Measurements from ENCODE around the gene QSOX1. TPM values are rescaled to one million over a fixed set of nuclear protein-coding genes. Genes with fewer than 3 reads are reported as not detected.

QSOX1 gene
- total RNA-seq, 4 donors from 2014 or later = 19.6 to 45.2 (median 28.4) TPM

- intact Hi-C loops (cut with DNase I) = no loop called here
- WGBS, 2 donors = 94 to 96% methylated on average over 23 of the region's 23 CpGs
Observed at GRCh38 chr1:180181996-180182642, 27.4 kb downstream of the QSOX1 start.

GRCh38 chr1:180182643-180183311, 28.1 kb downstream of the QSOX1 start:
- Histone ChIP-seq H3K36me3 (no peaks in the 10 kb centered on the region), H3K27me3 (no peaks in the 10 kb centered on the region), H3K4me3 (replicated peaks in 1 of 3) (no peak overlapping the region), H3K9me3 (no peaks in the 10 kb centered on the region), H3K4me1 (no peaks in the 10 kb centered on the region), H3K27ac (no peak overlapping the region)
- intact Hi-C loops (cut with DNase I) = no loop called here
- 90 to 97% methylated on average over 11 to 20 of the region's 22 CpGs for WGBS, 2 donors
- DNase-seq = no peak
- no peak for TF ChIP-seq POLR2A (IDR thresholded peaks at IDR 0.05)
- no peak for TF ChIP-seq CTCF (IDR thresholded peaks at IDR 0.05)

More at GRCh38 chr1:180181996-180182642, 27.4 kb downstream of the QSOX1 start:
- no peaks in the 10 kb centered on the region for H3K27me3 ChIP-seq
- TF ChIP-seq CTCF (IDR thresholded peaks at IDR 0.05) = no peak
- no peak for TF ChIP-seq POLR2A (IDR thresholded peaks at IDR 0.05)
- no peak for DNase-seq
- no peak overlapping the region for H3K27ac ChIP-seq
- no peak overlapping the region for H3K4me3 ChIP-seq (replicated peaks in 1 of 3)
- H3K36me3 ChIP-seq = no peaks in the 10 kb centered on the region
- H3K4me1 ChIP-seq = no peaks in the 10 kb centered on the region
- H3K9me3 ChIP-seq = no peaks in the 10 kb centered on the region

GRCh38 chr1:180183426-180183825, 28.8 kb downstream of the QSOX1 start:
- no peak overlapping the region for H3K27ac ChIP-seq
- H3K4me1 ChIP-seq = no peaks in the 10 kb centered on the region
- H3K9me3 ChIP-seq = no peaks in the 10 kb centered on the region
- no peak for DNase-seq
- WGBS, 2 donors = 93 to 96% methylated on average over 10 of the region's 10 CpGs
- H3K4me3 ChIP-seq (replicated peaks in 1 of 3) = no peak overlapping the region
- intact Hi-C loops (cut with DNase I) = no loop called here
- TF ChIP-seq POLR2A (IDR thresholded peaks at IDR 0.05) (no peak), CTCF (IDR thresholded peaks at IDR 0.05) (no peak)
- H3K27me3 ChIP-seq = no peaks in the 10 kb centered on the region
- H3K36me3 ChIP-seq = no peaks in the 10 kb centered on the region

GRCh38 chr1:180184041-180184440, 29.4 kb downstream of the QSOX1 start:
- 98 to 99% methylated on average over 9 of the region's 9 CpGs for WGBS, 2 donors
- Histone ChIP-seq H3K4me3 (replicated peaks in 1 of 3) (no peak overlapping the region), H3K4me1 (no peaks in the 10 kb centered on the region), H3K27me3 (no peaks in the 10 kb centered on the region), H3K9me3 (no peaks in the 10 kb centered on the region), H3K36me3 (no peaks in the 10 kb centered on the region), H3K27ac (no peak overlapping the region)
- DNase-seq = no peak
- TF ChIP-seq POLR2A (IDR thresholded peaks at IDR 0.05) = no peak
- no peak for TF ChIP-seq CTCF (IDR thresholded peaks at IDR 0.05)
- intact Hi-C loops (cut with DNase I) = no loop called here

GRCh38 chr1:180185281-180185680, 30.6 kb downstream of the QSOX1 start:
- TF ChIP-seq POLR2A (IDR thresholded peaks at IDR 0.05) (no peak), CTCF (IDR thresholded peaks at IDR 0.05) (no peak)
- Histone ChIP-seq H3K36me3 (peaks cover 0 to 4% of the 10 kb centered on the region in 2 donors), H3K9me3 (no peaks in the 10 kb centered on the region), H3K4me1 (no peaks in the 10 kb centered on the region), H3K4me3 (replicated peaks in 1 of 3) (no peak overlapping the region), H3K27me3 (no peaks in the 10 kb centered on the region), H3K27ac (no peak overlapping the region)
- 79 to 91% methylated on average over 3 to 4 of the region's 5 CpGs for WGBS, 2 donors
- intact Hi-C loops (cut with DNase I) = no loop called here
- DNase-seq = no peak

Measured in thyroid gland (tissue), 4 donors.